Fibroblast of lung (primary cell): ENCODE results near the gene NRXN2. TPM values are rescaled to one million over a fixed set of nuclear protein-coding genes. Genes with fewer than 3 reads are reported as not detected.

ENCODE experiments used
- DNase-seq, 2 donors: peaks; one replicate each; pipeline versions ENCODE4 v3.0.0 to v3.0.0-alpha.2; 2010; ENCODE audit warnings: low read depth in 2 of 2
- H2AFZ ChIP-seq: 2 replicates; pipeline ENCODE4 v1.5.1; 2012; ENCODE audit warnings: low read length, control low read depth, inconsistent platforms
- H3K27ac ChIP-seq: 2 replicates; pipeline ENCODE4 v1.5.1; 2011; ENCODE audit warnings: low read length, control low read depth; ENCODE audit not compliant: insufficient read depth
- H3K27me3 ChIP-seq: 2 replicates; pipeline ENCODE4 v1.5.1; 2011; ENCODE audit warnings: mild to moderate bottlenecking, low read length; ENCODE audit not compliant: control insufficient read depth, insufficient read depth
- H3K36me3 ChIP-seq: 2 replicates; pipeline ENCODE4 v1.5.1; 2011; ENCODE audit warnings: low read length; ENCODE audit not compliant: control insufficient read depth, insufficient read depth
- H3K4me1 ChIP-seq: 2 replicates; pipeline ENCODE4 v1.5.1; 2011; ENCODE audit warnings: low read length; ENCODE audit not compliant: control insufficient read depth, insufficient read depth; ENCODE audit errors: extremely low read depth
- H3K4me2 ChIP-seq: 2 replicates; pipeline ENCODE4 v1.5.1; 2011; ENCODE audit warnings: low read length, control low read depth; ENCODE audit not compliant: insufficient read depth; ENCODE audit errors: extremely low read depth
- H3K4me3 ChIP-seq, 4 experiments: fragments of 200-600 bp in 1 of 4; sonication (generic) in 1 of 4; replicated peaks in 1 of 4; 2 replicates each; pipeline ENCODE4 v1.5.1; 2011 to 2016; ENCODE audit warnings: low read length in 4 of 4, low read depth in 3 of 4, mild to moderate bottlenecking in 3 of 4, control low read depth in 2 of 4, inconsistent platforms in 1 of 4, mixed read lengths in 1 of 4; ENCODE audit not compliant: insufficient read depth in 1 of 4; ENCODE audit errors: control extremely low read depth in 1 of 4
- H3K79me2 ChIP-seq: 2 replicates; pipeline ENCODE4 v1.5.1; 2012; ENCODE audit warnings: mild to moderate bottlenecking, low read length, inconsistent platforms; ENCODE audit not compliant: control insufficient read depth, insufficient read depth
- H3K9ac ChIP-seq: 2 replicates; pipeline ENCODE4 v1.5.1; 2011; ENCODE audit warnings: mild to moderate bottlenecking, low read length, control low read depth; ENCODE audit not compliant: insufficient read depth
- H3K9me3 ChIP-seq: 2 replicates; pipeline ENCODE4 v1.5.1; 2012; ENCODE audit warnings: low read depth, low read length; ENCODE audit not compliant: control insufficient read depth, insufficient read depth
- H4K20me1 ChIP-seq: 2 replicates; pipeline ENCODE4 v1.5.1; 2011; ENCODE audit warnings: low read length; ENCODE audit not compliant: control insufficient read depth, insufficient read depth; ENCODE audit errors: extremely low read depth
- EZH2 ChIP-seq: IDR thresholded peaks from 2 replicates; pipeline ENCODE4 v1.5.1; 2012; ENCODE audit warnings: low read length, control low read depth, mild to moderate bottlenecking; ENCODE audit errors: missing control alignments
- polyA plus RNA-seq, 2 donors: library from polyadenylated mRNA; depleted of rRNA in 1 of 2; stranded (reverse) in 1 of 2; unstranded in 1 of 2; fragments of >200 nt; gene quantifications; 2 replicates each; pipeline ENCODE4 v1.2.1, GENCODE V29; 2011 to 2012; ENCODE audit warnings: missing spikeins in 1 of 2
- total RNA-seq: library from RNA; depleted of rRNA; stranded (reverse); fragments of >200 nt; gene quantifications from 2 replicates; pipeline ENCODE4 v1.2.1, GENCODE V29; 2014
- TF ChIP-seq, protein P1 (sequence below), 2 donors: IDR thresholded peaks in 1 of 2; conservative IDR thresholded peaks in 1 of 2; 1 replicate in 1 of 2; 2 replicates in 1 of 2; pipeline ENCODE4 v1.5.1; 2011 to 2012; ENCODE audit warnings: low read length in 2 of 2, control low read depth in 1 of 2, inconsistent platforms in 1 of 2, low read depth in 1 of 2, mild to moderate bottlenecking in 1 of 2

NRXN2 gene
- total and polyA plus RNA-seq, 2 donors (not counting 1 experiment from before 2014, with no cell fraction given): under 0.01 to 0.75 TPM

DNA sequence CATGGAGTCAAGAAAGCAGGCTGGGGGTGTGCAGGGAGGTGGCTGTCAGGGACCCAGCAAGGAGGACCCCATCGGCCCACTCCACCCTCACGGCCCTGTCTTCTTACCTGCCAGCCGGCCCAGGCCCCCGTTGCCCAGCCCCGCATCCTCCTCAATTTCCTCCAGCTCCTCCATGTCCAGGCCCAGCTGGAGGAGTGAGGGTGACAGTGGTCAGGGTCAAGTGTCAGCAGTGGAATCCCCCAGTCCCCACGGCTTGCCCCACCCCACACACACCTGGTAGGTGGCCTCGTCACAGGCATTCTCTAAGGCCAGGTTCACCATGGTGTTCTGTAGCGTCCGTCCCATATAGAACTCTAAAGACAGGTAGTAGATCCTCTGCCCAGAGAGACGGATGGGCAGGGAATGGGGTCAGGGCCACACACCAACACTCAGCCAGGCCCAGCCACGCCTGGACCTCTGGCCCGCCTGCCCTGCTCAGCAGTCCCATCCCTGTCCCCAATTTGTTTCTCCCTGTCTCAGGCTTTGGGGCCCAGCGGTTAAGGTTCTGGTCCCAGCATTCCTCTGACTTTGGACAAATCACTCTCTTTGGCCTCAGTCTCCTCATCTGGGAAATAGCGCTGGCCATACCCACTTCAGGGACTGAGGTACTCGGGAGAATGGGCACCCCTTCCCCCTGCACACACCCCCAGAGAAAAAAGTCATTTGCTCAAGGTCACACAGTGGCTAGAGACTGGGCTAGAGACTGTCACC is 35.5 kb upstream of the NRXN2 start:
- TF ChIP-seq EZH2: no peak
- TF ChIP-seq, protein P1, sequence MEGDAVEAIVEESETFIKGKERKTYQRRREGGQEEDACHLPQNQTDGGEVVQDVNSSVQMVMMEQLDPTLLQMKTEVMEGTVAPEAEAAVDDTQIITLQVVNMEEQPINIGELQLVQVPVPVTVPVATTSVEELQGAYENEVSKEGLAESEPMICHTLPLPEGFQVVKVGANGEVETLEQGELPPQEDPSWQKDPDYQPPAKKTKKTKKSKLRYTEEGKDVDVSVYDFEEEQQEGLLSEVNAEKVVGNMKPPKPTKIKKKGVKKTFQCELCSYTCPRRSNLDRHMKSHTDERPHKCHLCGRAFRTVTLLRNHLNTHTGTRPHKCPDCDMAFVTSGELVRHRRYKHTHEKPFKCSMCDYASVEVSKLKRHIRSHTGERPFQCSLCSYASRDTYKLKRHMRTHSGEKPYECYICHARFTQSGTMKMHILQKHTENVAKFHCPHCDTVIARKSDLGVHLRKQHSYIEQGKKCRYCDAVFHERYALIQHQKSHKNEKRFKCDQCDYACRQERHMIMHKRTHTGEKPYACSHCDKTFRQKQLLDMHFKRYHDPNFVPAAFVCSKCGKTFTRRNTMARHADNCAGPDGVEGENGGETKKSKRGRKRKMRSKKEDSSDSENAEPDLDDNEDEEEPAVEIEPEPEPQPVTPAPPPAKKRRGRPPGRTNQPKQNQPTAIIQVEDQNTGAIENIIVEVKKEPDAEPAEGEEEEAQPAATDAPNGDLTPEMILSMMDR (conservative IDR thresholded peaks at IDR 0.05 in 1 of 2, IDR thresholded peaks at IDR 0.05 in 1 of 2; ENCODE audit: low read depth in 1 of 2, low read length in 2 of 2): no peak
- no peak for DNase-seq
- no peaks in the 10 kb centered on the region for H3K27me3 ChIP-seq
- no peak overlapping the region for H3K9ac ChIP-seq
- H3K4me1 ChIP-seq: peaks cover 21% of the 10 kb centered on the region
- no peaks in the 10 kb centered on the region for H4K20me1 ChIP-seq
- no peaks in the 10 kb centered on the region for H3K9me3 ChIP-seq
- H3K27ac ChIP-seq: no peak overlapping the region
- no peak overlapping the region for H3K4me2 ChIP-seq
- H2AFZ ChIP-seq: no peak overlapping the region
- H3K79me2 ChIP-seq: no peaks in the 10 kb centered on the region
- peaks cover 10% of the 10 kb centered on the region for H3K36me3 ChIP-seq
- H3K4me3 ChIP-seq: no peak overlapping the region

DNA sequence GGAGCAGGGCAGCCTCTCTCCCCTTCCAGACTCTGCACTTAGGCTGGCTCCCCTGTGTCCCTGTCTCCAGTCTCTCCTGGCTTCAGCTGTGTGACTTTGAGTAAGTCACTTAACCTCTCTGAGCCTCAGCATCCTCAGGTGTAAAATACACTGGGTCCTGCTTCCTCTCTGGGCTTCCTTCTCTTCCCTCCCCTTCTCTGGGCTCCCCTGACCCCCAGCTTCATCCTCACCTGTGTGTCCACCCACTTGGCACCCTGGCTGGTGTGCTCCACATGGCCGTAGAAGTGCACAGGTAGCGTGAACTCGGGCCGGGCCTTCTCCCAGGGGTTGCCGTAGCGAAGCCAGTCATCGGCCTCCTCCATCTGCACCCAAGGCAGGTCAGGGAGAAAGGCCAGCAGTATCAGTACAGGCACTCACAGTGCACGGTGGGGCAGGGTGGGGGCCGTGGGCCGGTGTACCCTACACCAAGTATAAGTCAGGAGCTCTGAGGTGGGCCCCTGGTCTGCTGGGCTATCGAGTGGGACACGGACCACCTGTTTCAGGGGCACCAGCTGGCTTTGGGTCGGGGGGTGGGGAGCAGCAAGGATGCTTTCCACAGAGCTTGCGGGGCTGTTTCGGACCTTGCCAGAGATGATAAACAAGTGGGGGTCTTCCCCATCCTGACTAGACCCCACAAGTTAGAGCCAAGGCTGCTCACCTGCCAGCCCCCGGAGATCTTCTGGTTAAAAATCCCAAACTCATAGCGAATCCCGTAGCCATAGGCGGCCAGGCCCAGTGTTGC is 34.7 kb upstream of the NRXN2 start:
- H3K27me3 ChIP-seq: no peaks in the 10 kb centered on the region
- no peak overlapping the region for H3K9ac ChIP-seq
- H3K36me3 ChIP-seq: peaks cover 8% of the 10 kb centered on the region
- DNase-seq: no peak
- no peak overlapping the region for H3K4me3 ChIP-seq
- no peak for TF ChIP-seq EZH2
- TF ChIP-seq, protein P1 (conservative IDR thresholded peaks at IDR 0.05 in 1 of 2, IDR thresholded peaks at IDR 0.05 in 1 of 2; ENCODE audit: low read depth in 1 of 2, low read length in 2 of 2): no peak
- no peaks in the 10 kb centered on the region for H3K79me2 ChIP-seq
- H3K4me2 ChIP-seq: no peak overlapping the region
- peaks cover 15% of the 10 kb centered on the region for H3K4me1 ChIP-seq
- no peaks in the 10 kb centered on the region for H4K20me1 ChIP-seq
- no peaks in the 10 kb centered on the region for H3K9me3 ChIP-seq
- no peak overlapping the region for H2AFZ ChIP-seq
- H3K27ac ChIP-seq: no peak overlapping the region

DNA sequence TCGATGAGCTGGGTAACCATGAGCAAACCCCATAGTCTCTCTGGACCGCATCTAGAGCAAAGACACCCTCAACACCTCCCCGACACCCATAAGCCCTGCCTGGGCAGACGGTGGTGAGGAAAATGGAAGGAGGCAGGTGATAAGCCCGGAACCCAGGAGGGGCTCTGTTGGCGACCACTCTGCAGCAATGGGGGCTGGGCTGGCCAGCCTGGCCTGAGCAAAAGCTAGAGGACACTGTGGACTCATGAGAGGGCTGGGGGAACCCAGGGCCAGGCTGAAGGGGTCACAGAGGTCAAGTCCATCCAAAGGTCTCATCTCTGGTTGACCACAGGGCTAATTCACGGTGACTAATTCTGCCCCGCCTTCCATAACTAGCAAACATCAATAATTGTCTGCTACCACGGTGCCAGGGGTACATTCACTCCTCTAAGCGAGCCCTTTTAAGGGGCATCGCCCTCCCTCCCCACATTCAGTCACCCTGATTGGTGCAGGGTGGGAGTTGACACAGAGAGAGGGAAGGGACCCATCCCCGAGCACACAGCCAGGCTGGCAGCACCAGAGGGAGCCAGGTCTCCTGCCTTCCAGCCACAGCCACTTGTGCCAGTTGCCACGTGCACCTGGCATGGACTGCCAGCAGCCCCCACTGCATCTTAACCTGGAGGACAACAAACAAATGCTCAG is 32.8 kb upstream of the NRXN2 start:
- H3K9me3 ChIP-seq: no peaks in the 10 kb centered on the region
- H3K27ac ChIP-seq: no peak overlapping the region
- H3K4me1 ChIP-seq: peaks cover 14% of the 10 kb centered on the region
- no peaks in the 10 kb centered on the region for H3K79me2 ChIP-seq
- H3K4me3 ChIP-seq: no peak overlapping the region
- no peak for DNase-seq
- no peak overlapping the region for H2AFZ ChIP-seq
- H3K36me3 ChIP-seq: peaks cover 1% of the 10 kb centered on the region
- H3K9ac ChIP-seq: no peak overlapping the region
- TF ChIP-seq EZH2: no peak
- TF ChIP-seq, protein P1 (conservative IDR thresholded peaks at IDR 0.05 in 1 of 2, IDR thresholded peaks at IDR 0.05 in 1 of 2; ENCODE audit: low read depth in 1 of 2, low read length in 2 of 2): no peak
- H4K20me1 ChIP-seq: no peaks in the 10 kb centered on the region
- no peaks in the 10 kb centered on the region for H3K27me3 ChIP-seq
- no peak overlapping the region for H3K4me2 ChIP-seq
